Calu3 (cell line): ENCODE measurements around the gene CTIF. TPM values are rescaled to one million over a fixed set of nuclear protein-coding genes. Genes with fewer than 3 reads are reported as not detected.

Source experiments
- BruUV-seq: library from RNA; stranded (reverse); fragments of 400-500 nt; replicated peaks from 2 replicates; lab custom pipeline; 2021; lab: Mats Ljungman, UMichigan
- CTCF ChIA-PET: fragments of 300-600 bp; sonication (Branson Sonifier 250); formaldehyde crosslinking; loops from one replicate; lab custom pipeline; 2022; ENCODE audit warnings: antibody characterized with exemption; lab: Charles Lee
- DNase-seq: peaks from one replicate; pipeline ENCODE4 v3.0.0; 2022
- H3K27ac Mint-ChIP-seq: one replicate; pipeline ENCODE4 v1.8.0; 2022; ENCODE audit warnings: mixed read lengths; ENCODE audit not compliant: unreplicated experiment
- H3K27me3 Mint-ChIP-seq: one replicate; pipeline ENCODE4 v1.8.0; 2022; ENCODE audit warnings: mixed read lengths; ENCODE audit not compliant: unreplicated experiment
- H3K36me3 Mint-ChIP-seq: one replicate; pipeline ENCODE4 v1.8.0; 2022; ENCODE audit warnings: mild to moderate bottlenecking, moderate library complexity, mixed read lengths; ENCODE audit not compliant: insufficient read depth, unreplicated experiment
- H3K4me1 Mint-ChIP-seq: one replicate; pipeline ENCODE4 v1.8.0; 2022; ENCODE audit warnings: mild to moderate bottlenecking, low read depth, mixed read lengths; ENCODE audit not compliant: unreplicated experiment
- H3K4me3 Mint-ChIP-seq: one replicate; pipeline ENCODE4 v1.8.0; 2022; ENCODE audit warnings: mild to moderate bottlenecking, low read depth, moderate library complexity, mixed read lengths; ENCODE audit not compliant: unreplicated experiment
- H3K9me3 Mint-ChIP-seq: one replicate; pipeline ENCODE4 v1.8.0; 2022; ENCODE audit warnings: low read depth, mixed read lengths; ENCODE audit not compliant: unreplicated experiment
- intact Hi-C: fragments of 100-400 bp; cut with micrococcal nuclease; formaldehyde crosslinking; loops from one replicate; pipeline ENCODE4 v1.10.0; 2022; ENCODE audit not compliant: unreplicated experiment
- total RNA-seq: library from RNA; stranded (reverse); gene quantifications from 2 replicates; pipeline ENCODE4 v1.2.3, GENCODE V29; 2022
- TF ChIP-seq, protein P1 (sequence below): fragments of 200-600 bp; IDR thresholded peaks from one replicate; pipeline ENCODE4 v1.8.0; 2022; ENCODE audit warnings: antibody characterized with exemption; ENCODE audit not compliant: unreplicated experiment

Gene CTIF
- total RNA-seq, 1 experiment from 2014 or later: 40.8 TPM

DNA sequence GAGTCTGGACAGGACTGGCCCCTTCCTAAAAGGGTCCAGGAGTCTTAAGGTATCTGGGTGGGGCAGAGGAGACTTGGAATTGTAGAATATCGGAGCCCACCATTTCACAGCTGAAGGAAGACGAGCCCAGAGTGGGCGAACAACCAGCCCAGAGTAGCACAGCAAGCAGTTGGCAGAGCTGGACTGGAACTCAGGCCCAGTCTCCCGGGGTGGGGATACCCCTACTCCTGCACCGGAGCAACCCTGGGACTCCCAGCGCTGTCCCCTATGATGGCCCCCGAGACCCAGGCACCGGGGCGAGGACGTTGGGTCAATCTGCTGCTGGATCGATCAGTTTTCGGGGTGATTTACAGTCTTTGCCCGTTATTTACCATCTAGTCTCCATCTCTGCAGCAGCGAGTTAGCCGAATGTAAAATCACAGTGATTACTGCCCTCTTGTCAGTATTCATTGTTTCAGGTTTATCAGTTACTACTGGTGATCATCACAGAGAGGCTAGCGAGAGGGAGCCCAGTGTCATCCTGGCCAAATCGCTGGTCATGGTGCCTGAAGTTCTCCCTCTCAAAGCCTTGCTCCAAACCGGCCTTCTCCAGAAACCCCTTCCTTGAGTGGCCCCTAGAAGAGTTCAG lies 336.6 kb downstream of the CTIF start:
- intact Hi-C loops: no loop called here
- Mint-ChIP-seq H3K4me1 (peaks cover 45% of the 10 kb centered on the region), H3K36me3 (peaks cover 11% of the 10 kb centered on the region), H3K27ac (no peak overlapping the region), H3K4me3 (no peak overlapping the region), H3K9me3 (no peaks in the 10 kb centered on the region), H3K27me3 (no peaks in the 10 kb centered on the region)
- no TSS peak for BruUV-seq
- no peak for DNase-seq
- TF ChIP-seq, protein P1, sequence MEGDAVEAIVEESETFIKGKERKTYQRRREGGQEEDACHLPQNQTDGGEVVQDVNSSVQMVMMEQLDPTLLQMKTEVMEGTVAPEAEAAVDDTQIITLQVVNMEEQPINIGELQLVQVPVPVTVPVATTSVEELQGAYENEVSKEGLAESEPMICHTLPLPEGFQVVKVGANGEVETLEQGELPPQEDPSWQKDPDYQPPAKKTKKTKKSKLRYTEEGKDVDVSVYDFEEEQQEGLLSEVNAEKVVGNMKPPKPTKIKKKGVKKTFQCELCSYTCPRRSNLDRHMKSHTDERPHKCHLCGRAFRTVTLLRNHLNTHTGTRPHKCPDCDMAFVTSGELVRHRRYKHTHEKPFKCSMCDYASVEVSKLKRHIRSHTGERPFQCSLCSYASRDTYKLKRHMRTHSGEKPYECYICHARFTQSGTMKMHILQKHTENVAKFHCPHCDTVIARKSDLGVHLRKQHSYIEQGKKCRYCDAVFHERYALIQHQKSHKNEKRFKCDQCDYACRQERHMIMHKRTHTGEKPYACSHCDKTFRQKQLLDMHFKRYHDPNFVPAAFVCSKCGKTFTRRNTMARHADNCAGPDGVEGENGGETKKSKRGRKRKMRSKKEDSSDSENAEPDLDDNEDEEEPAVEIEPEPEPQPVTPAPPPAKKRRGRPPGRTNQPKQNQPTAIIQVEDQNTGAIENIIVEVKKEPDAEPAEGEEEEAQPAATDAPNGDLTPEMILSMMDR: no peak
- CTCF ChIA-PET: no interaction called here

DNA sequence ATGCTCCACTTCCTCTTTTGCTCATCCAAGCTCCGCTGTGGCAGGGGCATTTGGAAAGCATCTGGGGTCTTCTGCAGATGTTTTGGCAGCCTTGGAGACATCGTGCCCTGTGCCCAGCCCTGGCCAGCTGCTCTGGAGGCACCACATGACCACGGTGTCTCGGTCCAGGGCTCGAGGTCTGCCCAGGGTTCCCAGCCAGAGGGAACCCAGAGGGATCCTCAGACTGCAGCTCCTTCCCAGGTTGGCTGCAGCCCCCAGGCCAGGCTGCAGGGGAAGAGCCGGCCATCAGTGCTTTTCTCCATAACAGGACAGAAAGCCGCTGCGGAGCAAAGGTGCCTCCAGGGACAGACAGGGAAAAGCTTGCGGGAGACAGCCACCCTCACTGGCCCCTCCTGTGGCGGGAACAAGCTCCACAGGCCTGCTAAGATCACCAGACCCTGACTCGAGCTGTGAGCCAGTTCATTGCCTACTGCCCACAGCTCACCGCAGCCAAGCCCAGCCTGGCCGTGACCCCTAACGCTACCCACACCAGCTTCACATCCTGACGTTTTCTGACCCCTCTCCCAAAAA lies 337.2 kb downstream of the CTIF start:
- Mint-ChIP-seq H3K27ac (no peak overlapping the region), H3K4me3 (no peak overlapping the region), H3K27me3 (no peaks in the 10 kb centered on the region), H3K9me3 (no peaks in the 10 kb centered on the region), H3K4me1 (peaks cover 45% of the 10 kb centered on the region), H3K36me3 (peaks cover 11% of the 10 kb centered on the region)
- CTCF ChIA-PET: interaction anchor here (0.7 kb wide), 1 partner anchor 144 kb away, joined by 4 read pairs; no protein-coding TSS in a partner anchor
- TF ChIP-seq, protein P1: no peak
- intact Hi-C loops: no loop called here
- no peak for DNase-seq
- no TSS peak for BruUV-seq

DNA sequence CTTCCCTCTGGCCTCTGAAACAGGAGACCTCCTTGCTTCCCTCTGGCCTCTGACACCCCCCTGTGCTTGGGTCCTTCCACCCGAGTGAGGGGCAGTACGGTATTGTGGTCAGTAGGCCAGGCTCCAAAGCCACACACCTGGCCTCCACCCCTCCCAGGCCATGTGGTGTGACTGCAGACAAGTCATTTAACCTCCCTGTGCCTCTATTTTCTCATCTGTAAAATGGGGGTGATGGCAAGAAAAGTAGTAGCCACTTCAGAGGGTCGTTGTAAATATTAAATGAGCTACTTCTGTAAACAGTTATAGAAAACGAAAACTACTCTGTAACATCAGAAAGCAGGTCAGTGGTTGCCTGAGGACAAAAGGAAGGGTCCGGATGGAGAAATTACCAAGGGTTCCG lies 337.8 kb downstream of the CTIF start:
- no peak for DNase-seq
- Mint-ChIP-seq H3K4me1 (peaks cover 45% of the 10 kb centered on the region), H3K9me3 (no peaks in the 10 kb centered on the region), H3K27ac (no peak overlapping the region), H3K27me3 (no peaks in the 10 kb centered on the region), H3K36me3 (peaks cover 11% of the 10 kb centered on the region), H3K4me3 (no peak overlapping the region)
- TF ChIP-seq, protein P1: no peak
- CTCF ChIA-PET: interaction anchor here (0.6 to 0.7 kb wide), 2 partner anchors 71 to 144 kb away, joined by 4 read pairs; no protein-coding TSS in a partner anchor
- intact Hi-C loops: no loop called here
- no TSS peak for BruUV-seq

- Mint-ChIP-seq H3K4me1 (peaks cover 34% of the 10 kb centered on the region), H3K36me3 (peaks cover 11% of the 10 kb centered on the region), H3K27ac (no peak overlapping the region), H3K27me3 (no peaks in the 10 kb centered on the region), H3K4me3 (peak overlapping the region; percentile 72), H3K9me3 (no peaks in the 10 kb centered on the region)
- CTCF ChIA-PET: no interaction called here
- TF ChIP-seq, protein P1: no peak
- no TSS peak for BruUV-seq
- intact Hi-C loops: no loop called here
- DNase-seq: no peak
Measured at GRCh38 chr18:48877941-48878340, 339.1 kb downstream of the CTIF start.
